H1 (cell line): Measurements from ENCODE around the gene SLC22A31. TPM values are rescaled to one million over a fixed set of nuclear protein-coding genes. Genes with fewer than 3 reads are reported as not detected.
A peak's percentile ranks its signal among the peaks of the same experiment; 100 is the strongest.

Experiments
- ATF2 ChIP-seq: IDR thresholded peaks from 2 replicates; pipeline ENCODE4 v1.6.1; 2012; ENCODE audit warnings: low read length, inconsistent platforms
- CTCF ChIP-seq, 3 experiments: IDR thresholded peaks; 1 replicate in 2 of 3; 2 replicates in 1 of 3; pipeline versions ENCODE4 v1.5.1 to v1.6.1; 2011; ENCODE audit warnings: low read length in 3 of 3, mild to moderate bottlenecking in 3 of 3, inconsistent platforms in 2 of 3, low read depth in 1 of 3, moderate library complexity in 1 of 3; ENCODE audit not compliant: insufficient read depth in 1 of 3; ENCODE audit errors: control extremely low read depth in 1 of 3
- JUND ChIP-seq: IDR thresholded peaks from 2 replicates; pipeline ENCODE4 v1.6.1; 2011; ENCODE audit warnings: mild to moderate bottlenecking, improper control_type of control experiment, low read length
- SP4 ChIP-seq: IDR thresholded peaks from 2 replicates; pipeline ENCODE4 v1.6.1; 2012; ENCODE audit warnings: low read length, inconsistent platforms
- TAF7 ChIP-seq: optimal IDR thresholded peaks from 2 replicates; pipeline ENCODE3; 2011; ENCODE audit warnings: low read depth, mild to moderate bottlenecking, inconsistent platforms, low read length, moderate library complexity, borderline replicate concordance
- polyA plus RNA-seq, 7 experiments: library from polyadenylated mRNA; depleted of rRNA in 3 of 7; stranded (reverse) in 5 of 7; unstranded in 2 of 7; fragments of >200 nt in 5 of 7; fragments of 200-250 nt in 2 of 7; gene quantifications; 1 replicate in 5 of 7; 2 replicates in 1 of 7; 4 replicates in 1 of 7; pipeline versions ENCODE4 v1.2.1 to v1.2.3, GENCODE V29; 2011 to 2013; ENCODE audit warnings: missing spikeins in 2 of 7, mixed read lengths in 2 of 7
- total RNA-seq: library from RNA; stranded (reverse); fragmentation: NEBNext Ultra II Directional; extraction: Animal tissue kit (Norgen Biotek cat#: 25700); gene quantifications from 2 replicates; pipeline ENCODE4 v1.2.1, GENCODE V29; 2021
- TF ChIP-seq, protein P1 (sequence below): IDR thresholded peaks from 2 replicates; pipeline ENCODE4 v1.6.1; 2012; ENCODE audit warnings: inconsistent platforms

Gene SLC22A31
- total and polyA plus RNA-seq, 2 of the 8 experiments (the other 6 are each of a cell fraction or from before 2014, with no cell fraction given) = 7.7 to 10.6 TPM

DNA sequence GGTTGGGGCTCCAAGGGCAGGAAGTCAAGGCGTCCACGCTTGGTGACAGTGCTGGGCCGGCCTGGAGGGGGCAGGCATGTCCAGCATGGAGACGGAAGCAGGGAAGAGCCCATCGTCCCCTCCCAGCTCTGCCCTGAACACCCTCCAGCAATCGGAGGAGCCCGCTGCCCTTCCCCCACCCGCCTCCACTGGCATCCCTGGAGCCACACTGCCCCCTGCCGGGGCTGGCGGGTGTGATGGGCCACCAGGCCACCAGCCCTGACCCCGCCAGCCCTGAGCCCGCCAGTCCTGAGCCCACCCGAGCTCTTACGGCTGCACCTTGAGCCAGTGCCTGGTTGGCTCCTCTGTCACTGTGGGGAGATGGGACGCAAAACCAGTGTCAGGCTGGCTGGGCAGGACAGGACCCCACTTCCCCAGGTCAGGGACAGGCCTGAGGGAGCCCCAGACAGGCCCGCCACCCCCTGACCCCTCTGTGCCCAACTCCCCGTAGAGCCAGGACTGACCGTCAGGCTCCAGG lies 32.9 kb downstream of the SLC22A31 start (continued):
- peak; percentile 38; the same call in 1 of the 2 replicates for TF ChIP-seq JUND
- 0 out of 2 replicates have a peak, but pooled peaks have one; percentile 27 for TF ChIP-seq ATF2
- TF ChIP-seq TAF7 = peak; percentile 42
- TF ChIP-seq SP4 = peak; percentile 75; the same call in 1 of the 2 replicates
- TF ChIP-seq CTCF (IDR thresholded peaks at IDR 0.05; ENCODE audit: control extremely low read depth in 1 of 3, insufficient read depth in 1 of 3, low read depth in 1 of 3, low read length in 3 of 3) = peak; percentile 64 to 94 (median 93)
- TF ChIP-seq, protein P1, sequence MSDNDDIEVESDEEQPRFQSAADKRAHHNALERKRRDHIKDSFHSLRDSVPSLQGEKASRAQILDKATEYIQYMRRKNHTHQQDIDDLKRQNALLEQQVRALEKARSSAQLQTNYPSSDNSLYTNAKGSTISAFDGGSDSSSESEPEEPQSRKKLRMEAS = peak; percentile 63
